HEK293 (cell line): ENCODE results near the gene ITGB8.

ENCODE experiments used
- CTCF ChIA-PET: fragments of 350-600 bp; formaldehyde crosslinking; extraction: SDS; loops from one replicate; lab custom pipeline; 2021; ENCODE audit warnings: antibody characterized with exemption; lab: Yijun Ruan, JAX
- POLR2A ChIA-PET: fragments of 300-600 bp; formaldehyde crosslinking; extraction: SDS; loops from one replicate; lab custom pipeline; 2020; ENCODE audit warnings: antibody characterized with exemption, inconsistent platforms; lab: Yijun Ruan, JAX
- H3K27ac ChIP-seq: fragments of 200-500 bp; sonication (Bioruptor generic); 2 replicates; pipeline ENCODE4 v1.5.1; 2014; ENCODE audit warnings: low read depth, low read length, control low read depth, inconsistent platforms; ENCODE audit errors: extremely low read depth
- H3K36me3 ChIP-seq, 2 experiments: fragments of 200-500 bp in 1 of 2; sonication (Bioruptor generic) in 1 of 2; 1 replicate in 1 of 2; 2 replicates in 1 of 2; pipeline ENCODE4 v1.5.1; 2014 to 2017; ENCODE audit warnings: inconsistent platforms in 2 of 2, low read length in 2 of 2; ENCODE audit not compliant: control insufficient read depth in 2 of 2, insufficient read depth in 1 of 2
- H3K4me1 ChIP-seq: fragments of 200-500 bp; sonication (Bioruptor generic); 2 replicates; pipeline ENCODE4 v1.5.1; 2014; ENCODE audit warnings: mild to moderate bottlenecking, low read length, inconsistent platforms; ENCODE audit not compliant: control insufficient read depth, insufficient read depth
- H3K4me3 ChIP-seq: 2 replicates; pipeline ENCODE4 v1.5.1; 2011; ENCODE audit warnings: low read depth, mild to moderate bottlenecking, control low read depth, low read length, moderate library complexity
- H3K9me3 ChIP-seq: fragments of 200-500 bp; sonication (Bioruptor generic); 2 replicates; pipeline ENCODE4 v1.5.1; 2014; ENCODE audit warnings: low read depth, low read length, inconsistent platforms; ENCODE audit not compliant: control insufficient read depth, insufficient read depth
- KLF7 ChIP-seq: fragments of 450-650 bp; formaldehyde crosslinking; IDR thresholded peaks from 2 replicates; pipeline ENCODE4 v1.5.1; 2016; ENCODE audit warnings: missing biosample characterization, missing genetic modification characterization, borderline replicate concordance
- OSR2 ChIP-seq: fragments of 450-650 bp; formaldehyde crosslinking; IDR thresholded peaks from 2 replicates; pipeline ENCODE4 v1.5.1; 2016; ENCODE audit warnings: missing biosample characterization, missing genetic modification characterization
- SCRT2 ChIP-seq: fragments of 450-650 bp; formaldehyde crosslinking; IDR thresholded peaks from 2 replicates; pipeline ENCODE4 v1.5.1; 2016; ENCODE audit warnings: missing biosample characterization, missing genetic modification characterization
- ZNF174 ChIP-seq: fragments of 450-650 bp; formaldehyde crosslinking; IDR thresholded peaks from 2 replicates; pipeline ENCODE4 v1.5.0; 2017; ENCODE audit warnings: missing biosample characterization, mild to moderate bottlenecking, missing genetic modification characterization
- ZNF184 ChIP-seq: fragments of 450-650 bp; IDR thresholded peaks from 2 replicates; pipeline ENCODE4 v1.5.1; 2018; ENCODE audit warnings: missing biosample characterization, mild to moderate bottlenecking, missing genetic modification characterization
- ZNF19 ChIP-seq: fragments of 450-650 bp; formaldehyde crosslinking; IDR thresholded peaks from 2 replicates; pipeline ENCODE4; 2016; ENCODE audit warnings: missing biosample characterization, missing genetic modification characterization, low read depth
- ZNF354C ChIP-seq: fragments of 450-650 bp; formaldehyde crosslinking; IDR thresholded peaks from 2 replicates; pipeline ENCODE4 v1.5.1; 2016; ENCODE audit warnings: missing biosample characterization, missing genetic modification characterization, low read depth, borderline replicate concordance
- ZSCAN30 ChIP-seq: fragments of 450-650 bp; IDR thresholded peaks from 2 replicates; pipeline ENCODE4 v1.5.1; 2018; ENCODE audit warnings: missing biosample characterization, mild to moderate bottlenecking, missing genetic modification characterization, moderate library complexity
- ZXDB ChIP-seq: fragments of 450-650 bp; formaldehyde crosslinking; IDR thresholded peaks from 2 replicates; pipeline ENCODE4 v1.5.1; 2016; ENCODE audit warnings: missing biosample characterization, missing genetic modification characterization
- TF ChIP-seq, protein P1 (sequence below): fragments of 450-650 bp; formaldehyde crosslinking; IDR thresholded peaks from 2 replicates; pipeline ENCODE4 v1.5.1; 2017; ENCODE audit warnings: missing biosample characterization, missing genetic modification characterization
- TF ChIP-seq, protein P2 (sequence below): fragments of 450-650 bp; formaldehyde crosslinking; IDR thresholded peaks from 2 replicates; pipeline ENCODE4 v1.5.1; 2016; ENCODE audit warnings: missing biosample characterization, missing genetic modification characterization, low read depth
- TF ChIP-seq, protein P3 (sequence below): fragments of 450-650 bp; formaldehyde crosslinking; IDR thresholded peaks from 2 replicates; pipeline ENCODE4 v1.5.1; 2016; ENCODE audit warnings: missing biosample characterization, missing genetic modification characterization, low read depth
- TF ChIP-seq, protein P4 (sequence below): IDR thresholded peaks from 2 replicates; pipeline ENCODE4 v1.6.1; 2011; ENCODE audit warnings: mild to moderate bottlenecking, low read depth, low read length, borderline replicate concordance
- TF ChIP-seq, protein P5 (sequence below): fragments of 450-650 bp; formaldehyde crosslinking; IDR thresholded peaks from 2 replicates; pipeline ENCODE4 v1.5.1; 2016; ENCODE audit warnings: missing biosample characterization, missing genetic modification characterization
- TF ChIP-seq, protein P6 (sequence below): fragments of 450-650 bp; formaldehyde crosslinking; IDR thresholded peaks from 2 replicates; pipeline ENCODE4 v1.5.1; 2016; ENCODE audit warnings: missing biosample characterization, missing genetic modification characterization

ITGB8 gene

DNA sequence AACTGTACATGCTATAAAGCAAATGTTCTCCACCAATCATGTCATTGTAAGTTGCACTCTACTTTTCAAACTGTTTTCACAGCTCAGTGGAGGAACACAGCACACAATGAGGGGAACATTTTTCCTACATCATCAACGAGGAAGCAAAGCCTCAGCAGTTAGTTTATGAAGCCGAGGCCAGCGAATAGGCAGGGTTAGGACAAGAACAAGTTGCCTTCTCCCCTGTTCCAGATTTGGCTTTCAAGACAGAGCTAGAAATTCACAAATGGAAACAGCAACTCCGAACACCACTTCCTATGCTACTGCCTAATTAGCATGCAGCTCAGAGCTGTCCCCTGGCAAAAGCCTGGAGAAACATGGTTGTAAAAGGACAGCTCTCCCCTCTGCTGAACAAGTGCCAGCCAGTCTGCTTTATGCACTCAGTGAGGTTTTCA lies 19.8 kb downstream of the ITGB8 start:
- ChIA-PET CTCF (interaction anchor here (1.0 to 1.1 kb wide), 2 partner anchors 178 to 637 kb away, joined by 3 read pairs; no protein-coding TSS in a partner anchor), POLR2A (no interaction called here)
- Histone ChIP-seq H3K4me1 (peaks cover 17% of the 10 kb centered on the region; the same call in 1 of the 2 replicates), H3K9me3 (no peaks in the 10 kb centered on the region), H3K27ac (no peak overlapping the region), H3K4me3 (no peak overlapping the region), H3K36me3 (no peaks in the 10 kb centered on the region)
- TF ChIP-seq KLF7 (tag by site-specific recombination) (no peak), ZXDB (tag by site-specific recombination) (no peak), SCRT2 (tag by site-specific recombination) (no peak), ZNF184 (tag by site-specific recombination) (no peak), ZNF19 (tag by site-specific recombination) (no peak), ZNF354C (tag by site-specific recombination) (no peak)
- TF ChIP-seq, protein P1, sequence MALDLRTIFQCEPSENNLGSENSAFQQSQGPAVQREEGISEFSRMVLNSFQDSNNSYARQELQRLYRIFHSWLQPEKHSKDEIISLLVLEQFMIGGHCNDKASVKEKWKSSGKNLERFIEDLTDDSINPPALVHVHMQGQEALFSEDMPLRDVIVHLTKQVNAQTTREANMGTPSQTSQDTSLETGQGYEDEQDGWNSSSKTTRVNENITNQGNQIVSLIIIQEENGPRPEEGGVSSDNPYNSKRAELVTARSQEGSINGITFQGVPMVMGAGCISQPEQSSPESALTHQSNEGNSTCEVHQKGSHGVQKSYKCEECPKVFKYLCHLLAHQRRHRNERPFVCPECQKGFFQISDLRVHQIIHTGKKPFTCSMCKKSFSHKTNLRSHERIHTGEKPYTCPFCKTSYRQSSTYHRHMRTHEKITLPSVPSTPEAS (tag by site-specific recombination), result no peak
- TF ChIP-seq, protein P2, sequence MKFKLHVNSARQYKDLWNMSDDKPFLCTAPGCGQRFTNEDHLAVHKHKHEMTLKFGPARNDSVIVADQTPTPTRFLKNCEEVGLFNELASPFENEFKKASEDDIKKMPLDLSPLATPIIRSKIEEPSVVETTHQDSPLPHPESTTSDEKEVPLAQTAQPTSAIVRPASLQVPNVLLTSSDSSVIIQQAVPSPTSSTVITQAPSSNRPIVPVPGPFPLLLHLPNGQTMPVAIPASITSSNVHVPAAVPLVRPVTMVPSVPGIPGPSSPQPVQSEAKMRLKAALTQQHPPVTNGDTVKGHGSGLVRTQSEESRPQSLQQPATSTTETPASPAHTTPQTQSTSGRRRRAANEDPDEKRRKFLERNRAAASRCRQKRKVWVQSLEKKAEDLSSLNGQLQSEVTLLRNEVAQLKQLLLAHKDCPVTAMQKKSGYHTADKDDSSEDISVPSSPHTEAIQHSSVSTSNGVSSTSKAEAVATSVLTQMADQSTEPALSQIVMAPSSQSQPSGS (tag by site-specific recombination), result no peak
- TF ChIP-seq, protein P3, sequence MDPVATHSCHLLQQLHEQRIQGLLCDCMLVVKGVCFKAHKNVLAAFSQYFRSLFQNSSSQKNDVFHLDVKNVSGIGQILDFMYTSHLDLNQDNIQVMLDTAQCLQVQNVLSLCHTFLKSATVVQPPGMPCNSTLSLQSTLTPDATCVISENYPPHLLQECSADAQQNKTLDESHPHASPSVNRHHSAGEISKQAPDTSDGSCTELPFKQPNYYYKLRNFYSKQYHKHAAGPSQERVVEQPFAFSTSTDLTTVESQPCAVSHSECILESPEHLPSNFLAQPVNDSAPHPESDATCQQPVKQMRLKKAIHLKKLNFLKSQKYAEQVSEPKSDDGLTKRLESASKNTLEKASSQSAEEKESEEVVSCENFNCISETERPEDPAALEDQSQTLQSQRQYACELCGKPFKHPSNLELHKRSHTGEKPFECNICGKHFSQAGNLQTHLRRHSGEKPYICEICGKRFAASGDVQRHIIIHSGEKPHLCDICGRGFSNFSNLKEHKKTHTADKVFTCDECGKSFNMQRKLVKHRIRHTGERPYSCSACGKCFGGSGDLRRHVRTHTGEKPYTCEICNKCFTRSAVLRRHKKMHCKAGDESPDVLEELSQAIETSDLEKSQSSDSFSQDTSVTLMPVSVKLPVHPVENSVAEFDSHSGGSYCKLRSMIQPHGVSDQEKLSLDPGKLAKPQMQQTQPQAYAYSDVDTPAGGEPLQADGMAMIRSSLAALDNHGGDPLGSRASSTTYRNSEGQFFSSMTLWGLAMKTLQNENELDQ (tag by site-specific recombination), result no peak
- TF ChIP-seq, protein P4, sequence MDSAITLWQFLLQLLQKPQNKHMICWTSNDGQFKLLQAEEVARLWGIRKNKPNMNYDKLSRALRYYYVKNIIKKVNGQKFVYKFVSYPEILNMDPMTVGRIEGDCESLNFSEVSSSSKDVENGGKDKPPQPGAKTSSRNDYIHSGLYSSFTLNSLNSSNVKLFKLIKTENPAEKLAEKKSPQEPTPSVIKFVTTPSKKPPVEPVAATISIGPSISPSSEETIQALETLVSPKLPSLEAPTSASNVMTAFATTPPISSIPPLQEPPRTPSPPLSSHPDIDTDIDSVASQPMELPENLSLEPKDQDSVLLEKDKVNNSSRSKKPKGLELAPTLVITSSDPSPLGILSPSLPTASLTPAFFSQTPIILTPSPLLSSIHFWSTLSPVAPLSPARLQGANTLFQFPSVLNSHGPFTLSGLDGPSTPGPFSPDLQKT, result no peak

DNA sequence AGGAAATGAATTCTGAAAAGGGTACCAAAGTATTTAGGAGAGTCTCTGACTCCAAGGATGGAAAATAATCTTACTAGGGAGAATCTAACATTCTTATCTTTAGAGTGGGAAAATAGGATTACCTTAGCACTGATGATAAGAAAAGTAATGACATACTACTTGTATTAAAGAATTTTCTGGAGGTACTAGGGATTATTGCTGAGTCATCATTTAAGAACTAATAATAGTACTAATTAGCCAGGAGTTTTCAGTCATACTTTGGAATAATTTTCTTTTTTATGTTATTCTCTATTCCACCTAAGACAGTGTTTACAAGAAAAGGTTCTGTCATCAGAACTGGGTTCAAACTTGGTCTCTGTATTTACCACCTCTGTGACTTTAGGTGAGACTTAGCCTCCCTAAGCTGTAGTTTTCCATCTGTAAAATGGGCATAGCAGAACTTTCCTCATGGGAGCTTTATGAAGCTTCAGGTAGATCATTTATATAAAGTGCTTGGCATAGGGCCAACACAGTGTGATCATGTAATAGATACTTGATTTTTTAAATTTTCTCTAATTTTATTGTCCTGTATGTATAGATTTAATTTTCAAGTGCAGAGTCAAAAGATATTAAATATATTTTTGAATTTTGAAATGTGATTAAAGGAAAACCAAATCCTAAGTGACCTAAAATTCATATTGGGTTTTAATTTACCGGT lies 20.4 kb downstream of the ITGB8 start:
- no peaks in the 10 kb centered on the region for H3K9me3 ChIP-seq
- H3K4me1 ChIP-seq, result peaks cover 17% of the 10 kb centered on the region; the same call in 1 of the 2 replicates
- TF ChIP-seq ZNF174 (tag by site-specific recombination), result no peak
- TF ChIP-seq OSR2 (tag by site-specific recombination), result no peak
- no peak for TF ChIP-seq ZSCAN30 (tag by site-specific recombination)
- TF ChIP-seq, protein P5, sequence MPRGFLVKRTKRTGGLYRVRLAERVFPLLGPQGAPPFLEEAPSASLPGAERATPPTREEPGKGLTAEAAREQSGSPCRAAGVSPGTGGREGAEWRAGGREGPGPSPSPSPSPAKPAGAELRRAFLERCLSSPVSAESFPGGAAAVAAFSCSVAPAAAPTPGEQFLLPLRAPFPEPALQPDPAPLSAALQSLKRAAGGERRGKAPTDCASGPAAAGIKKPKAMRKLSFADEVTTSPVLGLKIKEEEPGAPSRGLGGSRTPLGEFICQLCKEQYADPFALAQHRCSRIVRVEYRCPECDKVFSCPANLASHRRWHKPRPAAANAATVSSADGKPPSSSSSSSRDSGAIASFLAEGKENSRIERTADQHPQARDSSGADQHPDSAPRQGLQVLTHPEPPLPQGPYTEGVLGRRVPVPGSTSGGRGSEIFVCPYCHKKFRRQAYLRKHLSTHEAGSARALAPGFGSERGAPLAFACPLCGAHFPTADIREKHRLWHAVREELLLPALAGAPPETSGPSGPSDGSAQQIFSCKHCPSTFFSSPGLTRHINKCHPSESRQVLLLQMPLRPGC (tag by site-specific recombination), result no peak
- TF ChIP-seq, protein P6, sequence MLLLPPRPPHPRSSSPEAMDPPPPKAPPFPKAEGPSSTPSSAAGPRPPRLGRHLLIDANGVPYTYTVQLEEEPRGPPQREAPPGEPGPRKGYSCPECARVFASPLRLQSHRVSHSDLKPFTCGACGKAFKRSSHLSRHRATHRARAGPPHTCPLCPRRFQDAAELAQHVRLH, result no peak
- ChIA-PET CTCF (interaction anchor here (1.0 kb wide), 1 partner anchor 179 kb away, joined by 3 read pairs; no protein-coding TSS in a partner anchor), POLR2A (no interaction called here)
- H3K27ac ChIP-seq, result no peak overlapping the region
- H3K36me3 ChIP-seq, result no peaks in the 10 kb centered on the region
- H3K4me3 ChIP-seq, result no peak overlapping the region
